Measurements from ENCODE around the gene MEIS1. TPM values are rescaled to one million over a fixed set of nuclear protein-coding genes. Genes with fewer than 3 reads are reported as not detected.
A peak's percentile ranks its signal among the peaks of the same experiment; 100 is the strongest.

Gene MEIS1
- total RNA-seq, 3 donors from 2014 or later (not counting 1 experiment from before 2014, with no cell fraction given): 2.0 to 5.4 (median 3.6) TPM

- Mint-ChIP-seq H3K4me3 (no peak overlapping the region), H3K36me3 (no peaks in the 10 kb centered on the region), H3K27me3 (ENCODE audit: low read depth in 2 of 2) (peaks cover 43 to 45% of the 10 kb centered on the region in 2 donors), H3K27ac (no peak overlapping the region), H3K4me1 (peaks cover 0 to 8% of the 10 kb centered on the region in 2 donors), H3K9me3 (no peaks in the 10 kb centered on the region)
- no peak for DNase-seq
- WGBS (ENCODE audit: insufficient coverage): 62% methylated on average over 28 of the region's 33 CpGs
- no peak for ATAC-seq
- no peak overlapping the region for H3K27ac ChIP-seq (ENCODE audit: low read length)
- H3K4me3 ChIP-seq (ENCODE audit: low read length): no peak overlapping the region
- TF ChIP-seq CTCF (IDR thresholded peaks at IDR 0.05): no peak
- H3K9me3 ChIP-seq (ENCODE audit: control insufficient read depth, insufficient read depth, low read length): peaks cover 2% of the 10 kb centered on the region
- H3K4me1 ChIP-seq (ENCODE audit: control insufficient read depth, insufficient read depth, low read length): peaks cover 14% of the 10 kb centered on the region
- peaks cover 22% of the 10 kb centered on the region for H3K27me3 ChIP-seq (ENCODE audit: control insufficient read depth, insufficient read depth, low read length)
- intact Hi-C loops (cut with micrococcal nuclease): no loop called here
- H3K36me3 ChIP-seq (ENCODE audit: control insufficient read depth, insufficient read depth, low read length): no peaks in the 10 kb centered on the region
Observed at GRCh38 chr2:66443979-66444861, 9.3 kb downstream of the MEIS1 start.

- H3K27me3 ChIP-seq (ENCODE audit: control insufficient read depth, insufficient read depth, low read length): peaks cover 16% of the 10 kb centered on the region
- WGBS (ENCODE audit: insufficient coverage): 22% methylated on average over 51 of the region's 52 CpGs
- H3K27me3 Mint-ChIP-seq (ENCODE audit: low read depth in 2 of 2): peaks cover 33 to 35% of the 10 kb centered on the region in 2 donors
Observed at GRCh38 chr2:66445076-66445924, 10.4 kb downstream of the MEIS1 start.

DNA sequence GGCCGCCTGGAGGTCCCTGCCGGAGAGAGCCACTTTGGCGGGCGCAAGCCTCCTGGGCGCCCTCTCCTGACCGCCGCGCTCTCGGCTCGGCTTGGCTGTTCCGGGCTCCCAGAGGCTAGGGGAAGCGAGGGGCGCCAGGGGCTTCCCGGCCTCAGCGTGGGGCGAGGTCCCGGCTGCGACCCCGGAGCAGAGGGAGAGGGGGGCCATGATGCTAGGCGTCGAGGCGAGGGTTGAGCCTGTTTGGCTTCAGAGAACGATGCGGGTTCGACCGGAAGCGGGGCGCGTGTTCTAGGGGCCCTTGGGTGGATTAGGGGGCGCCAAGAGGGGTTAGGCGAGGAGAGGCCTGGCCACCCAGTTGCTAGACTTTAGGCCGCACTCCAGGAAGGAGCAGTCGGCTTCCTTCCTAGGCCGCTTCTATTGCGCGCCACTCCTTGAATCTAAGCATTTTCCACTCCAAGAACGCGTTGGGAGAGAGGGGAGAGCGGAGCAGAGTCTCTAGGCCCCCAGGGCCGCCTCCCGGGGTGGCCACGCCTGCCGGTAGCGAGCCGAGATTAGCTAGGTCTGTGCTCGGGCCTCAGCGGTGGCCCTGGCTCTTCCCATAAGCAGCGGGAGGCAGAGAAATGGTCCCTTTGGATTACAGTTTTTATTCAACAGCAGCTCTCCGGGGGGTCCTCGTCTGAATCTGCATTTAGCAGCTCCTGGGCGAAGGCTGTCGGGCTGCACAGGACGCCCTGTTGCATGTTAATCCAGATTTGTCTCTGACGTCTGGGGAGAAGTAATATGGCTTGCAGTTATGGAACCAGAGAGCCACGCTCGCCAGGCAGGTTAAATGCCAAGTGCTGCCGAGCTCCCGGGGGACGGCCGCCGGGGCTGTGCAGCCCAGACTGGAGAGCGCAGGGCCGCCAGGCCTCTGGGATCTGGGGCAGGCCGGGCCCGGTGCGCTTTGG, 11.3 kb downstream of the MEIS1 start:
- H3K27ac Mint-ChIP-seq: no peak overlapping the region
- H3K4me3 ChIP-seq (ENCODE audit: low read length): peak overlapping the region; percentile 7
- H3K9me3 Mint-ChIP-seq: no peaks in the 10 kb centered on the region
- H3K4me1 Mint-ChIP-seq: no peaks in the 10 kb centered on the region
- H3K27ac ChIP-seq (ENCODE audit: low read length): no peak overlapping the region
- no peak for ATAC-seq
- no peak overlapping the region for H3K4me3 Mint-ChIP-seq
- H3K27me3 ChIP-seq (ENCODE audit: control insufficient read depth, insufficient read depth, low read length): peaks cover 16% of the 10 kb centered on the region
- DNase-seq: no peak
- 18% methylated on average over 66 of the region's 66 CpGs for WGBS (ENCODE audit: insufficient coverage)
- H3K36me3 ChIP-seq (ENCODE audit: control insufficient read depth, insufficient read depth, low read length): no peaks in the 10 kb centered on the region
- no peak for TF ChIP-seq CTCF (IDR thresholded peaks at IDR 0.05)
- no peaks in the 10 kb centered on the region for H3K36me3 Mint-ChIP-seq
- intact Hi-C loops (cut with micrococcal nuclease): no loop called here
- peaks cover 2% of the 10 kb centered on the region for H3K9me3 ChIP-seq (ENCODE audit: control insufficient read depth, insufficient read depth, low read length)
- peaks cover 9% of the 10 kb centered on the region for H3K4me1 ChIP-seq (ENCODE audit: control insufficient read depth, insufficient read depth, low read length)
- H3K27me3 Mint-ChIP-seq (ENCODE audit: low read depth in 2 of 2): peaks cover 27 to 38% of the 10 kb centered on the region in 2 donors

More at GRCh38 chr2:66445076-66445924, 10.4 kb downstream of the MEIS1 start:
- Mint-ChIP-seq H3K36me3 (no peaks in the 10 kb centered on the region), H3K4me1 (no peaks in the 10 kb centered on the region), H3K4me3 (no peak overlapping the region), H3K27ac (no peak overlapping the region), H3K9me3 (no peaks in the 10 kb centered on the region)
- intact Hi-C loops (cut with micrococcal nuclease): no loop called here
- ATAC-seq (no peak), DNase-seq (no peak)
- H3K4me3 ChIP-seq (ENCODE audit: low read length): peak overlapping the region; percentile 7
- no peak for TF ChIP-seq CTCF (IDR thresholded peaks at IDR 0.05)
- no peaks in the 10 kb centered on the region for H3K36me3 ChIP-seq (ENCODE audit: control insufficient read depth, insufficient read depth, low read length)
- H3K4me1 ChIP-seq (ENCODE audit: control insufficient read depth, insufficient read depth, low read length): peaks cover 9% of the 10 kb centered on the region
- no peak overlapping the region for H3K27ac ChIP-seq (ENCODE audit: low read length)
- peaks cover 2% of the 10 kb centered on the region for H3K9me3 ChIP-seq (ENCODE audit: control insufficient read depth, insufficient read depth, low read length)

Data from natural killer cell (primary cell).